ENCODE results near the gene C6orf89.

The C6orf89 gene

DNA sequence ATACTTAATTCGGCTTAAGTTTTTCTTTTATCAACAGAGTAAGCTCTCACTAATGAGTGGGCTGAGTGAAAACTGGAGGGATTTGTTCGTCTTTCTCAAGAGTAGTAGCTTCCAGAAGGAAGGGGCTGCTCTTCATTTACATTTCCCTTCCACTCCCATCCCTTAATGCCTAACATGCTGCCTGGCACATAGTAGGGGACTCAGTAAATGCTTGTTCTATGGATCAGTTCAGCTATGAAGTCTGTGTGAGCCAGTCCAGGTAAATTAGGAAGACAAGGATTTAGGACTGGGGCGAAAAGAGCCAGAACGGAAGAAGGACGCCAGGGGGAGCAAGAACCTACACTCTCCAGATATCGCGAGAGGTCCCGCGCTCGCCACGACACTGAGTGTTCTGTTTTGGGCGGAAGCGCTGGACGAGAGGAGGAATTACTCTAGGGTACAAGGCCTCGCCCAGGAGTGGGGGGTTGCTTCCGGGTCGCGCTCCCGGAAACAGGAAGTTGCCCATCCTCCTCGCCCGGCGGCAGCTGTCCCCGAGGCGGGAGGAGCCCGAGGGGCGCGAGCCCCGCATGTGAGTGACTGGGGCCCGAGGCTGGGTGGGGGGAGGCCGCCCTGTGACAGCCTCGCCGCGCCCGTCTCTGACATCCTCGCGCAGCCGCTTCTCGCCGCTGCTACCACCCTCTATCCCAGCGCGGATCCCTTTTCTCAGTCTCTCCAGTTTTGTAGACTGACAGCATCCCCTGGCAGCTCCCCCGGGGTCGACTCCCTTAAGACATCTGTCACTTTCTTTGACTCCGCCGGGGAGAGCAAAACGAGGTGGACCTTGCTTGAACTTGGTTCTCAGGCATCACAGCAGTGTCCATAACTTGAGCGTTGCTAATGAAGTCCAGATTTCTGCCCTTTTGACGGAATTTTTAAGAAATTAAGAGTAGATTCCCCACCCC lies at the start of gene C6orf89:
Gene C6orf89, plus strand, starts transcription at position 492 of the 941 bp plus-strand sequence. CDS start 13,493 bp downstream, outside the sequence.
- DNase-seq: peak; percentile 98

DNA sequence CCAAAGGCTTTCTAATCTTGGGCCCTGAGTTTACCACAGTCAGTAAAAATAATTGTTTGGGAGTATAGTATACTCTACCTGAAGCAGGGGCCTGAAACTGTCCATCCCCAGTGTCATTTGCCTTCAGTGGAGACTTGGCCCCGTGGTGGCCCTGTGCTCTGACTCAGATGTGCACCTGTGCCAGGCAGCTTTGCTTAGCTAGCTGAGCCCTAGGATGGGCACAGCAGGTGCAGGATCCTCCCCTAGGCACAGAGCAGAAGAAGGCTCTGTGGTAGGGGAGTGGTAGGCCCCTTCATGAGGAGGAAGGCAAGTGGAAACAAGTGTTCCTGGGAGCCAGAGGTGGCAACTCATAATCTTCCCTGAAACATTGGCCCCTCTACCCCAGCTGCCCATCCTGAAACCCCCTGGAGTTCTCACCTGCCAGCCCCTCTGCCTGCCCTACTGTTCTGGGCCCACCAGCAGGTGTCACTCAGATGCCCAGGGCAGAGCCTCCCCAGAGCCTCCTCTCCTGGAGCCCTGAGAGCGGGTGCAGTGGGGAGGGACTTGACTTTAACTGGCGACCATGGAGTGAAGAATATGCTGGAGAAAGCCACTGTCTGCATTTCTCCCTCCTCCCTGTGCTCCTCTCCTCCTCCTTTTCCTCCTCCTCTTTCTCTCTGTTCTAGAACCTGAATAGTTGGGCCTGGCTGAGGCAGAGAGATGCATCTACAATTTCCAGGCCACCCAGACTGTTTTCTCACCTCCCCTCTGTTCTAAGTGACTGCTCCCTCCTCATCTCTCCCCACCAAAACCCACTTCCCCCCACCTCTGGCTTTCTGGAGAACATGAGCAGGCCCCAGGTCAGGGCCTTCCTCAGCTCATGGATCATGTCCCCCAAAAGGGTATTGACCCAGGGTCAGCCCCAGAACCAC lies 49.4 kb upstream of the C6orf89 start:
- no peak for DNase-seq

GRCh38 chr6:36837022-36837339 lies 48.8 kb upstream of the C6orf89 start:
- DNase-seq: no peak

DNA sequence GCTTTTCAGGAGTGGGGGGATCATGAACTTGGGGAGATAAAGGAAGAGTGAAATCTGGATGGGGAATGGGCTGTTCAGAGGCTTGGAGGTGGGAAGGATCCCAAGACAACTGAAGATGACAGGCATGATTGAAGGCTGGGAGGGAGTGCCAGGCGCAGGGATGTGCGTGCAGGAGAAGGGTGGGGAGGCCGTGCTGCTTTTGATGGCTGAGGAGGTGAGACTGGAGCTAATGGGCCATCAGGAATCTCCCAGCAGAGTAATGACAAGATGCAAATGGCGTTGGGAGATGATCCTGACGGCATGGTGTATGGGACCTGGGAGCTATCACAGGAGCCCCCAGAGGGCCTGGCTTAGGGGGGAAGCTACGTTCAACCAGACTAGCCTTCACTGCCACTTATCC lies 48.1 kb upstream of the C6orf89 start:
- DNase-seq: no peak

- peak; percentile 20 for DNase-seq
Observed at GRCh38 chr6:36838896-36839748, 46.6 kb upstream of the C6orf89 start, which contains the start of gene CPNE5. CPNE5 (minus strand) TSS chr6:36839444; CDS start chr6:36839377, 67 bp downstream.

- DNase-seq: peak; percentile 61
Observed at GRCh38 chr6:36839749-36840431, 45.9 kb upstream of the C6orf89 start.

GRCh38 chr6:36840432-36841403 lies 45.0 kb upstream of the C6orf89 start:
- DNase-seq: peak; percentile 51

DNA sequence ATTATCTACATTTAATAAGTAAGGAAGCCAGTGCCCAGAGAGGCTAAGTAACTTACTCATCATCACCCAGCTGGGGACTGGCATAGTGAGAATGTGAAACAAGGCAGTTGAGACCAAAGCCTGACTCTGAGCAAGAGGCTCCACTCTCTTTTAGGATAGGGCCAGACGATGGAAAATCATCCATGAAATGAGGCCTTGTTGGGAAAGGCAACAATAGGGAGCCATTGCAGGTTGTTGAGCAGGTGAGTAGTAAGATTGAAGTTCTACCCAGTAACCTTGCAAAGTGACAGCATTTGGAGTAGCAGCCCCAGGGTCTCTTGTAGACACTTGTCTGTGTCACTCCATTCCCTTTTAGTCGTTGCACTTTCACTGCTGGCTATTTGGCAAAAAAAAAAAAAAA lies 44.0 kb upstream of the C6orf89 start:
- no peak for DNase-seq

- no peak for DNase-seq
Observed at GRCh38 chr6:36843170-36843569, 42.6 kb upstream of the C6orf89 start.

DNA sequence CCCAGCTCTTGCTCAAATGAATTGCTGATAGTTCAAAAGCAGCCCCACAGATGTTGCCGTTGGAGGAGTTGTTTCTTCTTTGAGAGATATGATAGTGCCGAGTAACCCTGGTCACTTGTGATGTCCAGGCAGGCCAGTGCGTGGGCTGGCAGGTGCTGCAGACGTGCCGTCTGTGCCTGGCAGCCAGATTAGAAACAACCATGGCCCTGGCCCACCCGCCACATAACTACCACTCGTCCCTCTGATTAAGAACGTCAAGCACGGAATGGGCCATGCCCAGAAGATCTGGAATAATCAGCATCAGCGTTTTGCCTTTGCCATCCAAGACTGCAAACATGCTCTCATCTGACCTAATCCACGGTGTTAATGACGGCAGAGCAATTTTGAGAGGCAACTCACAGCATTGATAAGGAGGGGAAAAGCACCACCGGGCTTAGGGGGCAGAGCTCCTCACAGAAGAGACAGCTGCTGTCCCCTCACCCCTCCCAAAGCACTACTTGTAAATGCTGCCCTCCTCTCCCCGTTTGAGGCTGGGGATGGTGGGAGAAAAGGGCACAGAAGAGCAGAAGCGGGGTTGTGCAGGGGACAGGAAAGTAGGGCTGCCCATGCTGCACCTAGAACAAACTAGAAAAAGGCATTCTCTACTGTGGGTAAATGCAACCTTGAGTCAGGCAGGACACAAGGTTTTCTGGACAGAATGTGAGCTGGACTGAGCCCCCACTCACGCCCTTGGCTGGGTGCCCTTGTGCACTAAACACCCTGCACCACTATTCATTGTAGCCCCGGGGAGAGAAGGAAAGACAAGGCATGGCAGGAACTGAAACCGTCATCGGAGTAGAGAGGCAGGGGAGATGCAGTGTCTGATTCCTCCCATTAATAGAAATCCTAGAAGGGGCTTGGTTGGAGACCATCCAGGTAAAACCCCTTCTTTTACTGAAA lies 41.3 kb upstream of the C6orf89 start:
- no peak for DNase-seq

DNA sequence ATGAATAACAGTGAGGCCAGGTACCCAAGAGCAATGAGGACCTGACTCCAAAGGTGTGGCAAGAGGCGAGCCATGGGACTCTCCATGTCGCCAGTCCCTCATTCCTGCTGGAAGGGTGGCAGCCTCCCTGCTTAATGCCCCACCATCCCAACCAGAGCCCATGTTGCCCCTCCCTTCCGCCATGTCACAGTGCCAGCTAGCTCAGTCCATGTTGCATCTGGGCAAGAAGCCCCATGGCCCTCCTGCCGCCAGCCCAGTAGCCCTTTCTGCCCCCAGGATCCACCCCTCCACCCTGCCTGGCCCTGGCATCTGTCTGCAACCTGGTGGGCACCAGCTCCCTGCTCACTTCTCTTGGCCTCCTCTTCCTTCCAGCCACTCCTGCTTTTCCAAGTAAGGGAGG lies 40.5 kb upstream of the C6orf89 start:
- no peak for DNase-seq

DNA sequence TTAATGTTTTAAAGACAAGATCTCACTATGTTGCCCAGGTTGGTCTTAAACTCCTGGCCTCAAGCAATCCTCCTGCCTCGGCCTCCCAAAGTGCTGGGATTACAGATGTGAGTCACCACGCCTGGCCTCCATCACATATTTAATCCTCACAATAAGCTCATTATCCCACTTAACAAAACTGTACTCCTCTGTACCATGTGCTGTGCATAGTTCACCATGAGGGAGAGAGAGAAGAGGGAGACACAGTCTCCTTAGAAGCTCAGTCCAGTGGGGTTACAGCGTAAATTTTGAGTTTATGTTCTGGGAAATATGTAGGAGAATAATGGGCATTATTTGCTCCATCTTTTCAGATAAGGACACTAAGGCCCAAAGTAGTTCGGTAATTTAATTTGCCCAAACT lies 38.6 kb upstream of the C6orf89 start:
- no peak for DNase-seq

- no peak for DNase-seq
Observed at GRCh38 chr6:36847991-36848390, 37.8 kb upstream of the C6orf89 start.

- DNase-seq: no peak
Observed at GRCh38 chr6:36848658-36849441, 36.9 kb upstream of the C6orf89 start.

- no peak for DNase-seq
Observed at GRCh38 chr6:36850021-36850420, 35.7 kb upstream of the C6orf89 start.

GRCh38 chr6:36851149-36851614 lies 34.6 kb upstream of the C6orf89 start:
- DNase-seq: peak; percentile 36

GRCh38 chr6:36851626-36852025 lies 34.1 kb upstream of the C6orf89 start:
- no peak for DNase-seq

DNA sequence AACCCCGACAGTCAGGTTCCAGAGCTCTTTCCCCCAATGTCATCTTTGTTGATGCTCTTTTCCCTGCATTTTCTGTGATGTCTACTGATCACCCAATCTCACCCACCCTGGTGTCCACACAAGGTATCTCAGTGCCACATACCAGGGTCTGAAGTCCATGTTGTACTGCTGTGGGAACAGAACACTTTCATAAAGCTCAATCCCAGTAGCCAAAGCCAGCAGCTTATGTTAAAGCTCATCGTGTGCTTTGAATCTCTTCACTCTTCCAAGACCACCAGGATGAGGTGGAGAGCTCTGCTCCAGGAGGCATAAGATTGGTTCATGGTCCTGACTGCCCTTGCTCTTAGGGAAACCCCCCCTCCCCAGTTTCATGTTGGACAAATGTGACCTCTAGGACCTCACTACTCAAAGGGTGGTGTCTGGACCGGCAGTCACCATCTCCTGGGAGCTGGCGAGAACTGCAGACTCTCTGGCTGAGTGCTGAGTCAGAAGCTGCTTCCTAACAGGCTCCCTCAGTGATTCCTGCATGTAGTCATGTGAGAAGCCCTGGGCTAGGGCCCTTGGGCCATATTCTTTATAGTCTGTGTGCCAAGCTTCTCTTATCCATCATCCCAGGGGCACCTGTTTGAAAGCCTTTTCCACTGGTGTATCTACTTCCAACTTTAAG lies 33.1 kb upstream of the C6orf89 start:
- DNase-seq: no peak

All from stimulated activated CD4-positive, alpha-beta T cell treated with anti-CD3 and anti-CD28 coated beads, Interleukin-15, amount 100 ng/mL, for 24 hours (primary cell).